NCI-H524 treated with DMSO at 0.1 percent for 48 hours (cell line): Measurements from ENCODE around the gene TLE3.

Experiments used
- DNase-seq: peaks from one replicate; lab custom pipeline; 2025; lab: John Stamatoyannopoulos, UW

Gene TLE3

DNA sequence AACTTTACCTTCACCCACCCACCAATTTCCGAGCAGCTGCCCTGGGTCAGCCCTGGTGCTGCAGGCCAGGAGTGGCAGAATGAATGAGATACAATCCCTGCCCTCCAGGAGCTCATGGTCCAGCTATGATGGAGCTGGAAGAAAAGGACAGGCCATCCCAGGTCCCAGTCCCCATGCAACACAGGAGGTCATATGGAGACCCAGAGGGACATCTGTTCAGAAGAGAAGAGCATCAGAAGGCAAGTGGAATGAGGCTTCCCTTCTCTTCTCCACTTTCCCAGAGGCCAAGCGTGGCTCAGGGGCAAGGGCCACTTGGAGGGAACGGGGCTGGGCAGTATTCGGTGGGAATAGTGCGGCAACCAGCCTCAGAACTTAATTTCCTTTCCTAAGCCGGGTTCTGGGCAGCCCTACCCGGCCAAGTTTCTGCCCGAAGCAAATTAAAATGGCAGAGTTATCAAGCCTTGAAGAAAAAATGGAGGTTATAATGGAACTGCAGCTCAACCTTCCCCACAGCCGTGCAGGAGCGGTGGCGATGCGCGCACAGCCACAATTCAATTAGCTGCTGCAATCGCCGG is 35.9 kb downstream of the TLE3 start:
- DNase-seq = no peak

DNA sequence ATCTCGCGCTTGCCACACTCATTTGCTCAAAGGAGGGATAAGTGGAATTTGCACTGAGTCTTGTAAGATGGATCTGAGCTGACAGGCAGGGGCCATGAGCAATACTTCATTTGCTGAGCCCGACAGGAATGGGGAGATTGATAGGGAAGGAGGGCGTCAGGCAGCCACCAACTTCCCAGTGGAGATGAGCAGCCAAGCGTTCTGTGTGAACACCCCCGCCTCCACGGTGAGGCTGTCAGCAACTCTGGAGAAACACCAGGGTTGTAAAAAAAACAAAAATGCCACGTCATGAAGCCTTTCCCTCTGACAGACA is 36.8 kb downstream of the TLE3 start:
- no peak for DNase-seq

DNA sequence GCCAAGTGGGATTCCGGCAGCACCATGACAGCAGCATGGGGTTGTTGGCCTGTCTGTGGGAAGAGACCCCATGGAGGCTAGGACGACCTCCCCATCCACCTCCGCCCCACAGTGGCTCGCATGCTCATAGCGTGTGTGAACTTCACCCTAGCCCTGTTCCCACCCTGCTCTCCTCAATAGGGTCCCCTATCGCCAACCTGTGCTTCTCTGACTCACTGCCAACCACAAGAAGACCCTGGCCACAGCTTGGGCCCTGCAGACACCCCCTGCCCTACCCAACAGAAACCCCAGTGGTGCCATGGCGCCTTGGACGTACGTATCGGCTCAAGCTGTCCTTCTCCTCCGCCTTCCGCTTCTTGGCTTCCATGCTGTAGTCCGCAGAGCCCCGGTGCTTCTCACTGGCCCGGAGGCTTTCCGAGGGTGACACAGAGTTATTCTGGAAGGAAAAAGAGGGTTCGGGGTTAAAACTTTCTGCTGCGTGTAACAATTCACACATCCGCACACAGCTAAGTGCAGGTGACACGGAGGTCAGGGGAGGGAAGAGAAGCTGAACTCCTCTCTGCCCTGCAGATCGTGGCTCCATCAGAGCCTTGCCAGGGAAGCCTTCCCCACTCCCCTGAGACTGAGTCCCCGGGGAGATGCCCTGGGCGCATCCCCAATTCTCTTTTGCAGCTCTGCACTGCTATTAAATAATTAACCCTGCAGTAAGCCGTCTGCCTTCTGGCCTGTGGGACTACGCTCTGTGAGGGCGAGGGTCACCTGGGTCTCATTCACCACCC is 37.3 kb downstream of the TLE3 start:
- no peak for DNase-seq

DNA sequence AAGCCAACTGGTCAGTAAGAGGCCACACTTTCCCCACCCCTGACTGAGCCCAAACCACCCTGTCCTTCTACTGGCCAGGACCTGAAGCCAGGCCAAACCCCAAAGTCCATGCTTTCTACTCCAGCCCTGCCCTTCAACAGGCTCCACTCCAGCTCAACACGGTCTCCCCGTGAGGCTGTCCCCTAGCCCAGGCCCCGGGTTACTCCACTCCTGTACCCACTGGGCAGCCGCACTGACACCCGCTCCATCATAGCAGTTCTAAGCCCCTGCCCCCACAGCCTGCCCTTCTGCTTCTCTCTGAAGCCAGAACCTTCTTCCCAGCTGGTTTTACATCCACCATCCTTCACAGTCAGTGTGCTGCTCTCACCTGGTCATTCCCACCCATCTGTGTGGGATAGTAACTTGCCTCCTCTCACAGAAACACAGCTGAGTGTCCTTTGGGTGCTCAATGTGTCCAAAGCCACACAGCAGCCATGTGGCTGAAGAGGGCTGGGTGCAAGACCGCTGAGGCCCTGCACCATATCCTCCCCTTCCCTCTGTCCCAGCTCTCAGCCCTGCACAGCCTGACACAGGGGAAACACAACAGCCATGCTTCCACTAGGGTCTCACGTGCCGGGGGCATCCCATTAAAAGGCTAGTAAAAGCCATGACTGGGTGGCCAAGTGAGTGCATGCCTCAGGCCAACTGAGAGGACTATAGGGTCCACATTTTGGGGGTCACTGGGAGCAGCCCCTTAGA is 38.1 kb downstream of the TLE3 start:
- no peak for DNase-seq

DNA sequence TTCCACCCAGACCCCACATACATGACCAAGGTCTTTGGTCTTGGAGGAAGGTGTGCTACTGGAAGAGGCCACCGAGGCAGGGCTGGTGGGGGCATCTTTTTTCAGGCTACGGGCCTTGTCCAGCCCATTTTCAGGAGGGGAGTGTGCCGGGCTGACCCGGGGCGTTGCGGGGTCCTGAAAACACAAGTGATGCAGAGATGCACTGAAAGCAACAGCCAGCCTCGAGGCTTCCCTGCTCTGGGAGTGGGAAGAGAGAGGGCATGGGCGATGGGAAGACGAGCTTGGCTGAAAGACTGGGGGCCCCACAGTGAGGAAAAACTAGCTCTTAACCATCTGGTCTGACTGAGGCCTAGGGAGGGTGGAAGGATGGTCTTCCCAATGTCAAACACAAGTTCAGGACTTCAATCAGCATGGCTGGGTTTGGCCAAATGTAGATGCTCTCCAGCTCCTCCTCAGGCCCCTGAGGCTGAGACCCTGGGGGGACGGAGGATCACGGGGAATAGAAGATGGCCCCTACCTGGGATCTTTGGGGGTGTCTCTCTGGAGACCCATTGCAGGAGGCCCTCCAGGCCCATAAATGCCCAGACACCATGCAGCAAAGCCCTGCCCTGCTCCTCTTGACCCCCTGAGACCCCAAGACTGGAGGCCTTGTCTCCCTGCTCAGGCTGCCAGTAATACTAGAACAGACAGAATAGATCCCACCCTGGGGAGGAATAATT is 38.9 kb downstream of the TLE3 start:
- DNase-seq = no peak

DNA sequence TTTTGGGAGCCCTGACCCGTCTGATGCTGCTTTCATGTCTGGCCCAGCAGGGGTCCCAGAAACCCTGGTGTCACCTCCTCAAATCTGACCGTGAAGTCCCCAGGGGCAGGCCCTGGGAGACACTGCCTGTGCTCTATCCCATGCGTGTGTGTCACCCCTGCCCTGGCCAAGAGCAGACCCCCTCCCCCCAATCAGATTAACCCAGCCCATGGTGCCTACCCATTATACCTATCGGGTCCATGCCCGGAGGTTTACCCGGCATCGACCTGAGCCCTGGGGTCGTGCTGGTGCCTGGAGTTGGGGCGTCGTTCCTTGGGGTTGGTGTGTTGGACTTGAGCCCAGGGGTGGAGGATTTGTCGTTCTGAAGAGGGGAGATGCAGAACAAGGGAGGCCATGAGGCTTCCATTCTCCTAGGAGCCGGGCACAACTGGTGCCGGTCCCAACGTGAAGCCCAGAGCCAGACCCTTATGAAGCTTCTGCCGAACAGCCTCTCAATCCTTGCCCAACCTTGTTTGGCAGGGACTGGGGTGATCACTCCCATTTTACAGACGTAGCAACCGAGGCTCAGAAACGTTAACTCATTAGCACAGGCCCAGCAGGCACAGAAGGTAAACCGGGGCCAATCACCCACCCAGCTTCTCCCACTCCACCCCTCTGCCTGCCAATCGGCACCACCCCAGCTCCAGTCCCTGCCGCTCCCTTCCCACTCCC is 39.6 kb downstream of the TLE3 start:
- no peak for DNase-seq

DNA sequence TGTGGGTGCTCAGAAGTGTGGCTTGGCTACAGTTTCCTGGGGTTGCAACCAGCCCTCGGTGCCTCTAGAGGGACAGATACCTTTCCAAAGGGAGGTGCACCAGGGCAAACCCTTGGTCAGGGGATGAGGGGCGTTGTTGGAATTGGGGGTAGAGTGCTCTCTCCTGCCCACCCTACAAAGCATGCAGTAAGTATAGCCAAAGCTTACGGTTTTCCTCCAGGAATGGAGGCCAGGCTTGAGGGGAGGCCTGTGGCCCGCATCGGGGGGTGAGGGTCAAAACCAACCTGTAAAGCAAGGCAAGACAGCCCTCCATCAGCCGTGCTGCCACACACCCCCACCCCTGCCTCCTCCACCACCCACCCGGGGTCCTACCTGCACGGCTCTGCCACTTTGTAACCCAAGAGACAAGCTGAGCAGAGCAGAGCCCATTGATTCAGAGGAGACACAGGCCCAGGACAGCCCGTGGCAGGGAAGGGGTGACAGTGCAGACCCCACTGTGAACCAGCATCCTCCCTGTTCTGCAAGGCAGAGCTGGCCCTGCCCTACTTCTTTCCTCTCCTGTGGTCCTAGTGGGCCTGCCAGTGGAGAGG is 41.5 kb downstream of the TLE3 start:
- no peak for DNase-seq

DNA sequence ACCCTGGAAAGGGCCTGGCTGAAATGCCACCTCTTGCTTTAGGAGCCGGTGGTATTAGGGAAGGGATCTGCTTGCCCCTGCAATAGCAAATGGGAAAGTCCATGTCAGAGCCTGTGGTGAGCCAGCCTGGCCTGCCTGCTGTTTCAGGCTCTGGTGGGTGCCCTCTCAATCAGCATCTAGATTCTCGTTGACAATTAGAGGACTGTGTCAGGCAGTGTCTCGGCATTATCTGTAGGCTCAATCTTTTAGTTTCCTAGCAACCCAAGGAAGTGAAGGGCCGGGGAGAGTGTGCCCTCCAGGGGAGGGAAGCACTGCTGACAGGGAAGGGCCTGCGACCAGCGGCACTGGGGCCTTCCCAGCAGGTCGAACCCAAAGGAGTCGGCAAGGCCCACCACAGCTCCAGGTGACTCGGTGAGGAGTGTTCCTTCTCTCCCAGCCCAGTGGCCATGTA is 42.1 kb downstream of the TLE3 start:
- no peak for DNase-seq

DNA sequence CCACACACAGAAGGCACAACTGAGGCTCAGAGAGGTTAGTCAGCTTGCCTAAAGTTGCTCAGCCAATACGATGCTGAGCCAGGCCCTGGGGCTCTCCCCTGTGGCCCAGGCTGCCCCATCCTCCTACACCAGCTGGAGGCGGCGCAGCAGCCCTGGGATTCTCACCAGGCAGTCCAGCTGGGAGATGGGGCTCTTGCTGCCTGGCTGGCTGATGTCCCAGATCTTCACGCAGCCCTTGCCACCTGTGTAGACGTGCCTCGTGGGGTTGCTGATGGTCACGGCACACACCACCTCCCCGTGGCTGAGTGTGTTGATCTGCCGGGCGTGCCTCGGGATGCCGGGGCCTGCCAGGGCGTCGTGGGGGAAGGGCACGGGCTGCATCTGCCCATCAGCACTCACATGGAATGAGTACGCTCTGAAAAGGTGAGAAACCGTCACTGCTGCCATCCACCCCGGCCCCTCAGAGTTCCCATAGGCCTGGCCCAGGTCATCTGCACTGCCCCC is 42.8 kb downstream of the TLE3 start:
- DNase-seq = no peak

DNA sequence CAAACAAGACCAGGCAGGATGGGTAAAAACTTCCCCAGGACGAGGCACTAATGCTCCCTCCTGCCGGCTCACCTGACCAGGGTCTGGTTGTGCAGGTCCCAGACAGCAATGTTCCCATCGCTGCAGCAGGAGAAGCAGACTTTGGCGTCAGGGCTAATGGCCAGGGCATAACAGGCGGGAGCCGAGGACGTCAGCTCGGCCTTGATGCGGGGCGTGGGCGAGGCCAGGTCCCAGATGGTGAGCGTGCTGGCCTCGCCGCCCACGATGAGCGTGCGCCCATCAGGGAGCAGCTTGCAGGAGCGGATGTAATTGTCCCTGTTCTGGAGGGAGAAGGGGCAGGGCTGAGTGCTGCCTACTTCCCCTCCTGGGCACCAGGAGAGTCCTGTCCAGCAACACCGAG is 43.4 kb downstream of the TLE3 start:
- DNase-seq = no peak

DNA sequence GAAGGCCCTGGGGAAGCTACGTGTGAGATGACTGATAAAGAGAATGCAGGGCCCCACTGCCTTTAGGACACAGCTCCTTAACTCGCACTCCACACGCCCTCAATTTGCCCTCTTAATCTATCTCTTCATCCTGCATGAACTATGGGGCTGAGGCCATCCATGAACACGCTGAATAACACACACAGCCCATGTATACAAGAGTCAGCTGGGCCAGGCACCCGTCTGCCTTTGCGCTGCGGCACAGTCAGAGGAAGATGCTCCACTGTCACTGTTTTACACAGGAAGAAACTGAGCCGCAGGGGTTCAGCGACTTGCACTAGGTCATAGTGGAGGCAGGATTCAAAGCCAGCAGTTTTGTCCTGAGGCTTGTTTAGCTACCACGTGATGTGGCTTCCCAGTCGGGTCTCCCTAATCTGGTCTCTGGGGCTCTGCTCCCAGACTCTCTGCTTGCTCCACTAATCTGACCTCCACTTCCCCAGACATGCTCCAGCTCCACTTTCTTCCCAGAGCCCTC is 43.9 kb downstream of the TLE3 start:
- DNase-seq = no peak

DNA sequence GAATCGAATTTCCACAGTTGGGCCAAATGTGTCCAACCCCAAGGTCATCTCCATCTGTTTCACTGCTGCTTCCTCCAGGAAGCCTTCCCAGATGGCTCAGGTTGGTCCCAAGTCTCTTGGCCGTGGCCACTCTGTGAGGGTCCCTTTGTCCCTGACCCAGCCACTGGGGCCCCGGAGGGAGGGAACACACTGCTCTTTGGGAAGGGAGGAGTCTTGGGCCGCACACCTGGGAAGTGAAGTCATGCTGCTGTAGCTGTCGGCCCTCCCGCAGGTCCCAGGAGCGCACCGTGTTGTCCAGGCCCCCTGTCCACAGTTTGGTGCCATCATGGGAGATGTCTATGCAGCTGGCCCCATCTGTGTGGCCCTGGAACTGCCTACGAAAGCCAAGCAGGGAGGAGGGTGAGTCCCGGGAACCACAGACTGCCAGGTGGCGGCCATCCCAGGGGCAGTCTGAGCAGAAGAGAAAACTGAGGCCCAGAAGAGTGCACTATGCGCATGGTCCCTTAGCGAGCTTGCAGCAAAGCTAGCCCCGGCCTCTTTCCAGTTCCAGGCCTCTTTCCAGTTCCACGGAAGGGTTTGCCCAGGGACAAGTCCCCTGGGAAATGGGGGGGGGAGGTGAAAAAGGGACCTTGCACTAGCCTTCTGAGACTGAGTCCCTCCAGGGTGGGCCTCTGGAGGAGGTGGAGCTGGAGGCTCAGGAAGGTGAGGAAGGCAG is 44.6 kb downstream of the TLE3 start:
- no peak for DNase-seq

DNA sequence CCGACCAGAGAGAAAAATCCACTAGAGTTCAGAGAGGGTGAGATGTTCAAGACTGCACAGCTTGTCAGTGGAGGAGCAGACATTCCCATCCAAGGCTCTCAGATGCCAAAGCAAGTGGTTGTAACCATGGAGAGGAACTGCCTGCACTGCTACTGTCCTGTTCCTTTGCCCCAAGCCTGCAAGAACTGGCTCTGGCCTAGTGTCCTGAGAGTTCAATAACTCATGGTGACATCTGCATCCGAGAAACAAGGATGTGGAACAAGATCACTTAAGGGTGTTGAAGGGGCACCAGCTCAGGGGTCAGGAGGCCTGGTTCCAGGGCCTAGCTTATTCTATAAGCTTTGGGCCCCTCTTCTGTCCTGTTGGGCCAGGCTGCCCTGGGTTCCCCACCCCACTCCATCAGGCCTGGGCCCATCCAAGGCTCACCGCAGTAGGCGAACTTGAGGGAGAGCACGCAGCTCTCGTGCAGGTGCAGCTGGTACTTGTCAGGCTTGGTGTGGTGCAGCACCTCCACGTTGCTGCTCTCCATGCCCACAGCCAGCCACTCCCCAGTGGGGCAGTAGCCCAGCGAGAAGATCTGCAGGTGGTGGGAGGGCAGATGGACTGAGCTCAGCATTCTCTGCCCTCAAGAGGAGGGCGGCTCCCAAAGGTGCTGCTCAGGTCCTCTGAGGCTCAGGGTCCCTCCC is 45.6 kb downstream of the TLE3 start:
- DNase-seq = no peak

DNA sequence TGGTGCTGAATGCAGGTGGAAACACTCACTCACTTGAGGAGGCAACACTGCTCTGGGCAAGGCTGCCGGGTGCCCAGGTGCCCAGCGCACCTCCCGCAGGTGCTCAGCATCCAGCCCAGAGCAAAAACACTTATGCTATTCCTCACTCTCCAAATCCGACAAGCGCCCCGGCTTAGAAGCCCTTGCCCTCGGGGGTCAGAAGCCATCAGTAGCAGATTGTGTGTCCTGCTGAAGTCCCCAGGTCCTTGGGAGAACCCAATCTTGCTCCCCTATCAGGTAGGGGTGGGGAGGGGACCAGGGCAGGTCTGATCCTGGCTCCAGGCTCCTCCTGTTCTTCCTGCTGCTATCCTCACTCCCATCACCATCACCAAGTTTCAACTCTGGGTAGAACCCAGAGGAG is 46.7 kb downstream of the TLE3 start:
- DNase-seq = no peak

DNA sequence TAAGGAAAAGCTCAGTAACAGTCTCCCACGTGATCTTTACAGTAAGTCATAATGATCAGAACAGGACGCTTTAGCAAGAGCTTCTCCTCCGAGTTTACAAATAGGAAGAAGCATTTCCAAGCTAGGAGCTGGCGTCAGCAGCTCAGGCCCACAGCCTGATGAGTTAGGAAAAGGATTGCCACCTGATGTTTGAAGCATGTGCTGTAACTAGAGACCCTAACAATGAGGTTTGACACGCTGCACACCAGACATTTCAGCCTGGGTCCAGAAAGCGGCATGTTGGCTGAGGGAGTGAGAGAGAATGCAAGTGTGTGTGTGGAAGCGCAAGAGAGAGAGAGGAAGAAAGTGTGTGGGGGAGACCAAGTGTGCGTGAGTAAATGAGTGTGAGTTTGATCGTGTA is 47.3 kb downstream of the TLE3 start:
- no peak for DNase-seq

DNA sequence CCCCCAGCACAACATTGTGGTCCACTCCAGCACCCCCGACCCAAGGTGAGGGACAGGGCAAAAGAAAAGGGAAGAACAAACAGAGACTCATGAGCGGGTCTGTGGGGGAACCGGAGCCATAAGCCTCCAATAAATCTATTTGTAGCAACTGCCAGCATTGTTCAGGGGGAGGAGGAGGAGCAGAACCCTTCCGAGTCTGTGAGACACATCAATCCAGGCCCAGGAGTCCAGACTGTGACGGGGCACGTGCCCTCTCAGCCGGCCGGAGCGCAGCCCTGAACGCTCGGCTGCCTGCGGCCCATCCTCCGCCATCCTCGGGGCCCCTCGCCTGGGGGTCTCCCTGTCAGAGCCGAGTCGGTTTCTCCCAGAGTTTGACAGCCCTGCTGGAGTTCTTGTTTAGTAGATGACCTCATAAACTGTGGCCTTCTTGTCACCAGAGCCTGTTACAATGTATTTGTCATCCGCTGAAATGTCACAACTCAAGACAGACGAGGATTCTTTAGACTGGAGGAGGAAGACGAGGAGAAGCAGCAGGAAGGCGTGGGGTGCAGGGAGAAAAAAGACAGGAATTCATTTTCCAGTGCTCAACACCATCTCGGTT is 47.9 kb downstream of the TLE3 start:
- DNase-seq = no peak

DNA sequence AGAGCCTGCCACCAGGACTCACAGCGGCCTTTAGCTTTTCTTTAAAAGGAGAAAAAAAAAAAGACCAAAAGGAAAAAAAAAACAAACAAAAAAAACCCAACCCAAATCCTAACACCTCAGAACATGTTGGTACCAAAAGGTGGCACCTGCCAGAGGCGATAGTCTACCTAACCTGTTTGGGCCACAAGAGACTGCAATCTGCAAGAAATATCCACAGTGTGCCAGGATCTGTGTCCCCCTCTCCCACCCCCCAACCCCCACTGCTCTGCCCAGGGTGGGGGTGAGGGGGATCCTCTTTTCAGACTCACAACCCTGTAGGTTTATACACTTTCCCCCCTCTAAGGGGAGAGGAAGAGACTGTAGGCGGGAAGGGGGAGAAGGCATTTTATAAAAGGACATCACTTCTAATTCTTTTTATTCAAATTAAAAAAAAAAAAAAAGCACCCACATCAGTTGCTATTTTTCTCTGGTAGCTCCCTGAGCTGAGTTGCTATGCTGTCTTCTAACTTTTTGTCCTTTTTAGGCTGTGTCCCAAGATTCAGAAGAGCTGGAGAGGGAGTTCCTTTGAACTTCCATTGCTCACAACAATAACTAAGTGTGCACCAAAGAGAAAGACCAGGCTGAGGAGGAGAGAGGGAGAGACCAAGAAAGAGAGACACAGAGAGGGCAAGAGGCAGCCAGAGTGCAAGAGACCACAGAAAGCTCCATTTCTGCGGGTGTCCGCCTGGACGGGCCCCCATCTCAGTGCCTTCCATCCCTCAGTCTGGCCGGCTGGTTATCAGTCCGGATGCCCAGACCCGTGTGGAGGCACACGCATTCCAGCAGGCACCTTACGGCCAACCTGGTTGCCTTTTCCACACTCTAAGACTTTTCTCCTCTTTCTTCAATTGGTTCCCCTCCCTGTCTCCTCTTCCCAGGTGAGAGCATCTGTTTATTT is 48.9 kb downstream of the TLE3 start:
- DNase-seq = no peak

DNA sequence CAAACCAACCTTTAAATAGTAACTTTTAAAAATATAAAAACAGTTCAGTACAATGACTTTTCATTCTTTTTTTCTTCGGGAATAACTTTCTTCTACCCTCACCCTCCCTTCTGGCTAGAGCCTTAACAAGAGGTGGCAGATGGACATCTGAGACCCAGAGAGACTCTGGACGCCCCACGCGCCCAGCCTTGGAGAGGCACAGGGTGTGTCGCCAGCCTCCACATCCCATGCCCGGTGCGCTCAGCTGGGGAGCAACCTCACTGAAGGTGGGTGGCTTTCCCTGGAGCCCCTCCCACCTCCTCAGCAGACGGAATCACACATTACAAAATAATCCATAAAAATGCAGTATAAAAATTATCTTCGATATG is 49.5 kb downstream of the TLE3 start:
- no peak for DNase-seq
